GM08714 (cell line): ENCODE measurements around the gene SF3B2.
"Not testable (repeated sequence)": the region's sequence is repeated elsewhere in the genome, so short reads cannot be mapped to it uniquely, and the experiment has no call there.

Source experiments
- H3K4me3 ChIP-seq: fragments of 200-500 bp; sonication (Bioruptor generic); 2 replicates; pipeline ENCODE4 v1.5.1; 2014; ENCODE audit warnings: mild to moderate bottlenecking, low read length, inconsistent platforms
- ZNF274 ChIP-seq: IDR thresholded peaks from 2 replicates; pipeline ENCODE4 v1.6.1; 2012; ENCODE audit warnings: mild to moderate bottlenecking, low read depth, low read length

Gene SF3B2

GRCh38 chr11:66012946-66013761, 39.0 kb upstream of the SF3B2 start:
- no peak overlapping the region for H3K4me3 ChIP-seq
- no peak for TF ChIP-seq ZNF274

GRCh38 chr11:66013762-66014100, 38.4 kb upstream of the SF3B2 start:
- no peak overlapping the region for H3K4me3 ChIP-seq
- no peak for TF ChIP-seq ZNF274

GRCh38 chr11:66014804-66015453, 37.2 kb upstream of the SF3B2 start:
- no peak for TF ChIP-seq ZNF274

GRCh38 chr11:66015454-66015881, 36.7 kb upstream of the SF3B2 start:
- no peak for TF ChIP-seq ZNF274
- H3K4me3 ChIP-seq = no peak overlapping the region

More at GRCh38 chr11:66014804-66015453, 37.2 kb upstream of the SF3B2 start:
- H3K4me3 ChIP-seq = no peak overlapping the region

- no peak overlapping the region for H3K4me3 ChIP-seq
- TF ChIP-seq ZNF274 = no peak
Observed at GRCh38 chr11:66015936-66016792, 36.0 kb upstream of the SF3B2 start.

GRCh38 chr11:66016793-66017177, 35.4 kb upstream of the SF3B2 start:
- H3K4me3 ChIP-seq = no peak overlapping the region
- TF ChIP-seq ZNF274 = no peak

- no peak overlapping the region for H3K4me3 ChIP-seq
- TF ChIP-seq ZNF274 = no peak
Observed at GRCh38 chr11:66017321-66017720, 34.8 kb upstream of the SF3B2 start.

GRCh38 chr11:66020212-66020611, 32.0 kb upstream of the SF3B2 start:
- no peak overlapping the region for H3K4me3 ChIP-seq
- no peak for TF ChIP-seq ZNF274

GRCh38 chr11:66020618-66021357, 31.4 kb upstream of the SF3B2 start:
- no peak for TF ChIP-seq ZNF274
- no peak overlapping the region for H3K4me3 ChIP-seq

GRCh38 chr11:66022401-66023185, 29.6 kb upstream of the SF3B2 start:
- no peak overlapping the region for H3K4me3 ChIP-seq
- no peak for TF ChIP-seq ZNF274

GRCh38 chr11:66023186-66023440, 29.1 kb upstream of the SF3B2 start:
- not testable (repeated sequence) for H3K4me3 ChIP-seq

- no peak within 1 kb of the TSS for H3K4me3 ChIP-seq
- no peak for TF ChIP-seq ZNF274
Observed at GRCh38 chr11:66026017-66026529, 26.1 kb upstream of the SF3B2 start, which contains the start of gene CATSPER1. Gene CATSPER1, minus strand, starts transcription at chr11:66026479. Its CDS starts 100 bp downstream, at chr11:66026379.

GRCh38 chr11:66032957-66033735, 19.0 kb upstream of the SF3B2 start:
- no peak for TF ChIP-seq ZNF274
- H3K4me3 ChIP-seq = no peak overlapping the region
